MM.1S (cell line): ENCODE measurements around the gene PCDHGA2.
"Not testable (repeated sequence)": the region's sequence is repeated elsewhere in the genome, so short reads cannot be mapped to it uniquely, and the experiment has no call there.

ENCODE experiments used
- DNase-seq: peaks from one replicate; pipeline ENCODE4 v3.0.0-alpha.2; 2015
- H2AFZ ChIP-seq: fragments of 300-600 bp; sonication (generic); 2 replicates; pipeline ENCODE4 v1.6.0; 2016; ENCODE audit warnings: antibody characterized with exemption, low read length
- H3F3A ChIP-seq: fragments of 300-600 bp; sonication (generic); 2 replicates; pipeline ENCODE4 v1.6.1; 2016; ENCODE audit warnings: mild to moderate bottlenecking, antibody characterized with exemption, low read length, moderate library complexity, mixed read lengths; ENCODE audit not compliant: insufficient read depth
- H3K27ac ChIP-seq: fragments of 300-600 bp; sonication (generic); 2 replicates; pipeline ENCODE4 v1.5.1; 2016; ENCODE audit warnings: mild to moderate bottlenecking, low read length
- H3K27me3 ChIP-seq: fragments of 300-600 bp; sonication (generic); replicated peaks from 2 replicates; pipeline ENCODE4 v1.6.0; 2016; ENCODE audit warnings: low read length; ENCODE audit not compliant: insufficient read depth
- H3K36me3 ChIP-seq: fragments of 300-600 bp; sonication (generic); replicated peaks from 2 replicates; pipeline ENCODE4 v1.6.1; 2016; ENCODE audit warnings: mild to moderate bottlenecking, low read length, mixed read lengths; ENCODE audit not compliant: insufficient read depth
- H3K4me1 ChIP-seq: fragments of 300-600 bp; sonication (generic); 2 replicates; pipeline ENCODE4 v1.6.1; 2016; ENCODE audit warnings: low read length, mixed read lengths
- H3K4me2 ChIP-seq: fragments of 300-600 bp; sonication (generic); 2 replicates; pipeline ENCODE4 v1.6.0; 2016; ENCODE audit warnings: low read depth, low read length
- H3K4me3 ChIP-seq: fragments of 300-600 bp; sonication (generic); 2 replicates; pipeline ENCODE4 v1.5.1; 2016; ENCODE audit warnings: low read length, mixed read lengths
- H3K79me2 ChIP-seq: fragments of 300-600 bp; sonication (generic); 2 replicates; pipeline ENCODE4 v1.6.1; 2016; ENCODE audit warnings: mixed run types, low read length, mixed read lengths
- H3K9ac ChIP-seq: fragments of 300-600 bp; sonication (generic); 2 replicates; pipeline ENCODE4 v1.6.1; 2016; ENCODE audit warnings: low read length, mixed read lengths
- H3K9me2 ChIP-seq: fragments of 300-600 bp; sonication (generic); replicated peaks from 2 replicates; pipeline ENCODE4 v1.6.1; 2016; ENCODE audit warnings: mild to moderate bottlenecking, low read length, mixed read lengths; ENCODE audit not compliant: insufficient read depth
- H3K9me3 ChIP-seq: fragments of 300-600 bp; sonication (generic); replicated peaks from 2 replicates; pipeline ENCODE4 v1.6.1; 2016; ENCODE audit warnings: mild to moderate bottlenecking, low read length, mixed read lengths; ENCODE audit not compliant: insufficient read depth
- H4K20me1 ChIP-seq: fragments of 300-600 bp; sonication (generic); 2 replicates; pipeline ENCODE4 v1.6.1; 2016; ENCODE audit warnings: mild to moderate bottlenecking, low read length, moderate library complexity, mixed read lengths; ENCODE audit not compliant: insufficient read depth
- EZH2 ChIP-seq: fragments of 300-600 bp; sonication (generic); optimal IDR thresholded peaks from 2 replicates; pipeline ENCODE3; 2017; ENCODE audit warnings: low read depth, mild to moderate bottlenecking, antibody characterized with exemption, low read length, mixed read lengths
- EZH2phosphoT487 ChIP-seq: fragments of 300-600 bp; sonication (generic); IDR thresholded peaks from 2 replicates; pipeline ENCODE4 v1.6.1; 2018; ENCODE audit warnings: antibody characterized with exemption, low read length
- TF ChIP-seq, protein P1 (sequence below): fragments of 300-600 bp; sonication (generic); IDR thresholded peaks from 2 replicates; pipeline ENCODE4 v1.5.1; 2016; ENCODE audit warnings: antibody characterized with exemption, low read length, mixed read lengths

PCDHGA2 gene

DNA sequence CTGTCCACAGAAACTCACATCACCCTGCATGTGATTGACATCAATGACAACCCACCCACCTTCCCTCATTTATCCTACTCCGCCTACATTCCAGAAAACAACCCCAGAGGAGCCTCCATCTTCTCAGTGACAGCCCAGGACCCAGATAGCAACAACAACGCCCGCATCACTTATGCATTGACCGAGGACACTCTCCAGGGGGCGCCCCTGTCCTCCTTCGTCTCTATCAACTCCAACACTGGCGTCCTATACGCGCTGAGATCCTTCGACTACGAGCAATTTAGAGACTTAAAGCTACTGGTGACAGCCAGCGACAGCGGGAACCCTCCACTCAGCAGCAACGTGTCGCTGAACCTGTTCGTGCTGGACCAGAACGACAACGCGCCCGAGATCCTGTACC, 6.8 kb downstream of the PCDHGA2 start:
- no peak overlapping the region for H2AFZ ChIP-seq
- TF ChIP-seq EZH2, result no peak
- TF ChIP-seq, protein P1, sequence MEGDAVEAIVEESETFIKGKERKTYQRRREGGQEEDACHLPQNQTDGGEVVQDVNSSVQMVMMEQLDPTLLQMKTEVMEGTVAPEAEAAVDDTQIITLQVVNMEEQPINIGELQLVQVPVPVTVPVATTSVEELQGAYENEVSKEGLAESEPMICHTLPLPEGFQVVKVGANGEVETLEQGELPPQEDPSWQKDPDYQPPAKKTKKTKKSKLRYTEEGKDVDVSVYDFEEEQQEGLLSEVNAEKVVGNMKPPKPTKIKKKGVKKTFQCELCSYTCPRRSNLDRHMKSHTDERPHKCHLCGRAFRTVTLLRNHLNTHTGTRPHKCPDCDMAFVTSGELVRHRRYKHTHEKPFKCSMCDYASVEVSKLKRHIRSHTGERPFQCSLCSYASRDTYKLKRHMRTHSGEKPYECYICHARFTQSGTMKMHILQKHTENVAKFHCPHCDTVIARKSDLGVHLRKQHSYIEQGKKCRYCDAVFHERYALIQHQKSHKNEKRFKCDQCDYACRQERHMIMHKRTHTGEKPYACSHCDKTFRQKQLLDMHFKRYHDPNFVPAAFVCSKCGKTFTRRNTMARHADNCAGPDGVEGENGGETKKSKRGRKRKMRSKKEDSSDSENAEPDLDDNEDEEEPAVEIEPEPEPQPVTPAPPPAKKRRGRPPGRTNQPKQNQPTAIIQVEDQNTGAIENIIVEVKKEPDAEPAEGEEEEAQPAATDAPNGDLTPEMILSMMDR, result no peak
- DNase-seq, result no peak
- no peaks in the 10 kb centered on the region for H3K36me3 ChIP-seq
- H3K4me2 ChIP-seq, result no peak overlapping the region
- no peaks in the 10 kb centered on the region for H4K20me1 ChIP-seq
- no peak overlapping the region for H3K4me3 ChIP-seq
- no peaks in the 10 kb centered on the region; the same call in 1 of the 2 replicates for H3K27me3 ChIP-seq
- no peaks in the 10 kb centered on the region for H3F3A ChIP-seq
- no peaks in the 10 kb centered on the region for H3K4me1 ChIP-seq
- H3K9me3 ChIP-seq, result no peaks in the 10 kb centered on the region
- H3K79me2 ChIP-seq, result no peaks in the 10 kb centered on the region
- H3K27ac ChIP-seq, result no peak overlapping the region
- H3K9me2 ChIP-seq, result no peaks in the 10 kb centered on the region
- no peak overlapping the region for H3K9ac ChIP-seq

DNA sequence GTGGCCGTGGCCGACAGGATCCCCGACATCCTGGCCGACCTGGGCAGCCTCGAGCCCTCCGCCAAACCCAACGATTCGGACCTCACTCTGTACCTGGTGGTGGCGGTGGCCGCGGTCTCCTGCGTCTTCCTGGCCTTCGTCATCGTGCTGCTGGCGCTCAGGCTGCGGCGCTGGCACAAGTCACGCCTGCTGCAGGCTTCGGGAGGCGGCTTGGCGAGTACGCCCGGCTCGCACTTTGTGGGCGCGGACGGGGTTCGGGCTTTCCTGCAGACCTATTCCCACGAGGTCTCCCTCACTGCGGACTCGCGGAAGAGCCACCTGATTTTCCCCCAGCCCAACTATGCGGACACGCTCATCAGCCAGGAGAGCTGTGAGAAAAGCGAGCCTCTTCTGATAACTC, 7.5 kb downstream of the PCDHGA2 start:
- not testable (repeated sequence) for H4K20me1 ChIP-seq, H3K4me1 ChIP-seq, H3K9me2 ChIP-seq, H3K27me3 ChIP-seq, H3K4me2 ChIP-seq, H2AFZ ChIP-seq, H3K9me3 ChIP-seq, H3K4me3 ChIP-seq, H3K36me3 ChIP-seq, H3K27ac ChIP-seq, H3K9ac ChIP-seq, H3F3A ChIP-seq, DNase-seq, H3K79me2 ChIP-seq

DNA sequence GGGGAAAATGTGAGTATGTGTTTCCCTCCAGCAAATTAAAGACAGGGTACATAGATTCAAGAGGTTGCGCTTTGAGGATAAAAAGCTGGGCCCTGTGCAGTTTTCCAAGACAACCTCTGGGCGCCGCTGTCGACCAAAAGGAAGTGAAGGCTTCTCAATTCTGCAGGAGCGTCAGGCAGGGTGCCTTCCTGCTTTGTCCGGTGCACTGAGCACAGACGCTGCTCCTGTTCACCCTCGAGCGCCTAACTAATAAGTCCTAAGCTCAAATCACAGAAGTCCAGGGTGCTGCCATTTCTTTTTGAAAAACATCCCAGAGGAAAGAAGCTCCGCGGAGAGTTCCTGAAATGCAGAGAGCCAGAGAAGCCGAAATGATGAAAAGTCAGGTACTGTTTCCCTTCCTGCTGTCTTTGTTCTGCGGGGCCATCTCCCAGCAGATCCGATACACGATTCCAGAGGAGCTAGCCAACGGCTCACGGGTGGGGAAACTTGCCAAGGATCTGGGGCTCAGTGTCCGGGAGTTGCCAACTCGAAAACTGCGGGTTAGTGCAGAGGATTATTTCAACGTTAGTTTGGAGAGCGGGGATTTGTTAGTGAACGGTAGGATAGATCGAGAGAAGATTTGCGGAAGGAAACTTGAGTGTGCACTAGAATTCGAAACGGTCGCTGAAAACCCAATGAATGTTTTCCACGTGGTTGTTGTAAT, 11.5 kb downstream of the PCDHGA2 start, which contains the start of gene PCDHGB1:
Gene PCDHGB1 (plus strand): TSS at position 183 of the 703 bp plus-strand sequence. CDS start 162 bp downstream, at position 345.
- Histone ChIP-seq H3K79me2 (no peaks in the 10 kb centered on the region), H4K20me1 (no peaks in the 10 kb centered on the region), H3K9me2 (no peaks in the 10 kb centered on the region), H3K36me3 (no peaks in the 10 kb centered on the region), H3K4me1 (no peaks in the 10 kb centered on the region), H3K27ac (no peak within 1 kb of the TSS), H3F3A (no peaks in the 10 kb centered on the region), H3K4me3 (peak within 1 kb of the TSS; percentile 39), H3K9me3 (no peaks in the 10 kb centered on the region), H3K27me3 (0 out of 2 replicates have a peak, but pooled peaks cover 6% of the 10 kb centered on the region), H3K9ac (no peak within 1 kb of the TSS), H3K4me2 (peak within 1 kb of the TSS; percentile 69), H2AFZ (peak within 1 kb of the TSS; percentile 67)
- DNase-seq, result peak; percentile 75
- TF ChIP-seq, protein P1, result peak; percentile 72
- TF ChIP-seq EZH2phosphoT487 (no peak), EZH2 (no peak)

DNA sequence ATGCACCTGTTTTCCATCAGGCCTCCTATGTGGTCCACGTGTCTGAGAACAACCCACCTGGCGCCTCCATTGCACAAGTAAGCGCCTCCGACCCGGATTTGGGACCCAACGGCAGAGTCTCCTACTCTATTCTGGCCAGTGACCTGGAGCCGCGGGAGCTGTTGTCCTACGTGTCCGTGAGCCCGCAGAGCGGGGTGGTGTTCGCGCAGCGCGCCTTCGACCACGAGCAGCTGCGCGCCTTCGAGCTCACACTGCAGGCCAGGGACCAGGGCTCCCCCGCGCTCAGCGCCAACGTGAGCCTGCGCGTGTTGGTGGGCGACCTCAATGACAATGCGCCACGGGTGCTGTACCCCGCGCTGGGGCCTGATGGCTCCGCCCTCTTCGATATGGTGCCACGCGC, 13.0 kb downstream of the PCDHGA2 start:
- H3K27ac ChIP-seq, result no peak overlapping the region
- no peaks in the 10 kb centered on the region for H3K79me2 ChIP-seq

More for the DNA sequence above, 13.0 kb downstream of the PCDHGA2 start:
- Histone ChIP-seq H3K4me1 (no peaks in the 10 kb centered on the region), H3K36me3 (no peaks in the 10 kb centered on the region), H3K9me2 (no peaks in the 10 kb centered on the region), H3K4me3 (no peak overlapping the region), H3K9me3 (no peaks in the 10 kb centered on the region), H3K9ac (no peak overlapping the region), H3F3A (no peaks in the 10 kb centered on the region), H3K4me2 (no peak overlapping the region), H3K27me3 (0 out of 2 replicates have a peak, but pooled peaks cover 6% of the 10 kb centered on the region), H2AFZ (no peak overlapping the region), H4K20me1 (no peaks in the 10 kb centered on the region)
- TF ChIP-seq, protein P1, result no peak
- no peak for TF ChIP-seq EZH2phosphoT487
- TF ChIP-seq EZH2, result no peak
- DNase-seq, result no peak
